Natural killer cell (primary cell): ENCODE data around the gene UNG. TPM values are rescaled to one million over a fixed set of nuclear protein-coding genes. Genes with fewer than 3 reads are reported as not detected.

Experiments used
- ATAC-seq, 3 donors: fragments of 150-1000 bp in 2 of 3; fragments of 200-7000 bp in 1 of 3; cut with Tn5 transposase; 1 replicate in 1 of 3; 2 replicates in 2 of 3; pipeline ENCODE4 v1.10.0; 2021; ENCODE audit warnings: mild to moderate bottlenecking in 2 of 3, moderate library complexity in 2 of 3
- DNase-seq, 2 donors: peaks; one replicate each; pipeline versions ENCODE4 v3.0.0 to v3.0.0-alpha.2; 2013 to 2021; ENCODE audit warnings: mixed read lengths in 1 of 2
- H3K27ac ChIP-seq: one replicate; pipeline ENCODE4 v1.5.1; 2013; ENCODE audit warnings: mild to moderate bottlenecking, low read length
- H3K27me3 ChIP-seq: one replicate; pipeline ENCODE4 v1.6.1; 2013; ENCODE audit warnings: low read length; ENCODE audit not compliant: control insufficient read depth, insufficient read depth
- H3K36me3 ChIP-seq: one replicate; pipeline ENCODE4 v1.6.1; 2013; ENCODE audit warnings: low read length; ENCODE audit not compliant: control insufficient read depth, insufficient read depth
- H3K4me1 ChIP-seq: one replicate; pipeline ENCODE4 v1.6.1; 2013; ENCODE audit warnings: low read length; ENCODE audit not compliant: control insufficient read depth, insufficient read depth
- H3K4me3 ChIP-seq: one replicate; pipeline ENCODE4 v1.5.1; 2013; ENCODE audit warnings: low read length
- H3K9me3 ChIP-seq: one replicate; pipeline ENCODE4 v1.6.1; 2013; ENCODE audit warnings: low read length; ENCODE audit not compliant: control insufficient read depth, insufficient read depth
- H3K27ac Mint-ChIP-seq, 2 donors: one replicate each; pipeline ENCODE4 v1.8.0; 2022; ENCODE audit warnings: mild to moderate bottlenecking in 2 of 2, mixed read lengths in 2 of 2, moderate library complexity in 1 of 2
- H3K27me3 Mint-ChIP-seq, 2 donors: one replicate each; pipeline ENCODE4 v1.8.0; 2022; ENCODE audit warnings: low read depth in 2 of 2, mixed read lengths in 2 of 2
- H3K36me3 Mint-ChIP-seq: one replicate; pipeline ENCODE4 v1.8.0; 2022; ENCODE audit warnings: mixed read lengths
- H3K4me1 Mint-ChIP-seq, 2 donors: one replicate each; pipeline ENCODE4 v1.8.0; 2022; ENCODE audit warnings: mixed read lengths in 2 of 2
- H3K4me3 Mint-ChIP-seq: one replicate; pipeline ENCODE4 v1.8.0; 2022; ENCODE audit warnings: mild to moderate bottlenecking, moderate library complexity, mixed read lengths
- H3K9me3 Mint-ChIP-seq, 2 donors: one replicate each; pipeline ENCODE4 v1.8.0; 2022; ENCODE audit warnings: mixed read lengths in 2 of 2
- WGBS: methylation state at CpG from one replicate; pipeline ENCODE4 v1.1.7; 2013; ENCODE audit warnings: missing lambda C conversion rate; ENCODE audit not compliant: insufficient coverage; 5-methylcytosine and 5-hydroxymethylcytosine counted together
- intact Hi-C: fragments of 100-400 bp; cut with micrococcal nuclease; formaldehyde crosslinking; loops from one replicate; pipeline ENCODE4 v1.14.2; 2022
- total RNA-seq, 4 donors: library from RNA; stranded (reverse); fragments of 120-200 nt in 1 of 4; gene quantifications; one replicate each; pipeline versions ENCODE4 v1.2.3 to v1.2.4, GENCODE V29; 2013 to 2022
- TF ChIP-seq, protein P1 (sequence below): fragments of 200-600 bp; IDR thresholded peaks from one replicate; pipeline ENCODE4 v1.8.0; 2022; ENCODE audit warnings: antibody characterized with exemption

Gene UNG
- total RNA-seq, 3 donors from 2014 or later (not counting 1 experiment from before 2014, with no cell fraction given) = 8.7 to 10.7 (median 9.6) TPM

DNA sequence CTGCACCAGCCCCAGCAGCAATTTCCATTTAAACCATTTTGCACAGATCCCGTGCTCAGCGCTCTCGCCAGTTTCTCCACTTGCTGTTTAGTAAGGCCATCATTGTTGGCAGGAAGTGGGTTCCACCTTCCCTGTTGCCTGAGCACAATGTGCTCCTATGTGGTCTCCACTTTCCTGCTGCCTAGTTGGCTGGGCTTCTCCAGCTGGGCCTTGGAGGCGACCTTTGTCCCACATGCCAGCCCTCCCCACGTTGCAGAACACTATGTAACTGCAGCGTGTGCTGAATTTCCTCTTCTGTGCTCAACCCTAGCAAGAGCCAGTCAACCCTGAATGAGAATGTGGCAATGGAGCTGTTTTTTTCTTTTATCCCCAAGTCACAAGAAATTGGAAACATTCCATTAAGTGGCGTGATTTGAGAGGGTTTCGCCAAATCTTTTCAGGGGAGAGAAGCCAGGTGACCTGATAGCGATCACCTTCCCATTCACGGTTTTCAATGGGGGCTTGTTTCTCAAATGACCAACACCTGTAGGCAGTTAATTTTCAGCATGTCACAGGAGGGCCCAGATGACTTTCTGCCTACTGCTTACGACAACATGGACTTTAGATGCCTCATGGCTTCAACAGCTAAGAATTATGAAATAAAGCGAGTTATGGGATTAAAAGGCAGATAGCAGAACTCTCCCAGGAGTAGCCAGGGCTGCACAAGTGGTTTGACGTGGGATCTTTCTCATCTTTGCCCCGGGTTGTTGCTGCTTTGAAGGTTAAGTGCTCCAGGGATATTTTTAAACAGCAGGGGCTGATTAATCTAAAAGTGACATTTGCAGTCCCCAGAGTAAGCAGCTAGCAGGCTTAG lies 18.6 kb downstream of the UNG start, which contains the start of gene ACACB:
ACACB (plus strand) TSS at position 830 of the 853 bp plus-strand sequence. CDS start 22,819 bp downstream, outside the sequence.
- DNase-seq (no peak), ATAC-seq (no peak)
- H3K27ac ChIP-seq = no peak within 1 kb of the TSS
- H3K4me3 ChIP-seq = no peak within 1 kb of the TSS
- no peaks in the 10 kb centered on the region for H3K27me3 ChIP-seq
- H3K4me3 Mint-ChIP-seq = no peak within 1 kb of the TSS
- TF ChIP-seq, protein P1, sequence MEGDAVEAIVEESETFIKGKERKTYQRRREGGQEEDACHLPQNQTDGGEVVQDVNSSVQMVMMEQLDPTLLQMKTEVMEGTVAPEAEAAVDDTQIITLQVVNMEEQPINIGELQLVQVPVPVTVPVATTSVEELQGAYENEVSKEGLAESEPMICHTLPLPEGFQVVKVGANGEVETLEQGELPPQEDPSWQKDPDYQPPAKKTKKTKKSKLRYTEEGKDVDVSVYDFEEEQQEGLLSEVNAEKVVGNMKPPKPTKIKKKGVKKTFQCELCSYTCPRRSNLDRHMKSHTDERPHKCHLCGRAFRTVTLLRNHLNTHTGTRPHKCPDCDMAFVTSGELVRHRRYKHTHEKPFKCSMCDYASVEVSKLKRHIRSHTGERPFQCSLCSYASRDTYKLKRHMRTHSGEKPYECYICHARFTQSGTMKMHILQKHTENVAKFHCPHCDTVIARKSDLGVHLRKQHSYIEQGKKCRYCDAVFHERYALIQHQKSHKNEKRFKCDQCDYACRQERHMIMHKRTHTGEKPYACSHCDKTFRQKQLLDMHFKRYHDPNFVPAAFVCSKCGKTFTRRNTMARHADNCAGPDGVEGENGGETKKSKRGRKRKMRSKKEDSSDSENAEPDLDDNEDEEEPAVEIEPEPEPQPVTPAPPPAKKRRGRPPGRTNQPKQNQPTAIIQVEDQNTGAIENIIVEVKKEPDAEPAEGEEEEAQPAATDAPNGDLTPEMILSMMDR = no peak
- no peaks in the 10 kb centered on the region for H3K4me1 ChIP-seq
- H3K4me1 Mint-ChIP-seq = peaks cover 0 to 9% of the 10 kb centered on the region in 2 donors
- no peaks in the 10 kb centered on the region for H3K9me3 Mint-ChIP-seq
- no peaks in the 10 kb centered on the region for H3K9me3 ChIP-seq
- H3K27ac Mint-ChIP-seq = no peak within 1 kb of the TSS
- 55% methylated on average over 14 of the region's 14 CpGs for WGBS
- intact Hi-C loops = no loop called here
- H3K27me3 Mint-ChIP-seq = no peaks in the 10 kb centered on the region
- H3K36me3 ChIP-seq = no peaks in the 10 kb centered on the region
- H3K36me3 Mint-ChIP-seq = no peaks in the 10 kb centered on the region

DNA sequence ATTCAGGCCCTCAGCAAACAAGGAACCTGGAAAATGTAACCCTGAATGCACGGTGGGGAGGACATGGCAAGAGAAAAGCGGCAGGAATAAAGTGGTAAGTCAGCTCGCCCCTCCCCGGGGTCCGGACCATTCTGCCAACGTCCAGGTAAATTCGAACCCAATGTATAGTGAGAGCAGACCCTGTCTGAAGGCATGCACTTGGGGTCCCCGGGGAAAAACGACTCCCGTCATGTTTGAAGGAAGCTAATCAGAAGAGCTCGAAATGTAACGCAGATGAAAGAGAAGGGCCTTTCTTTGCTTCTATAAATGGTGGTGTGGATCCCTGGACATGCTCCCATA lies 19.2 kb downstream of the UNG start:
- no peak overlapping the region for H3K4me3 ChIP-seq
- no peak overlapping the region for H3K27ac ChIP-seq
- no peaks in the 10 kb centered on the region for H3K9me3 ChIP-seq
- Mint-ChIP-seq H3K27me3 (no peaks in the 10 kb centered on the region), H3K36me3 (no peaks in the 10 kb centered on the region), H3K4me1 (peaks cover 0 to 7% of the 10 kb centered on the region in 2 donors), H3K9me3 (no peaks in the 10 kb centered on the region), H3K27ac (no peak overlapping the region), H3K4me3 (no peak overlapping the region)
- ATAC-seq = no peak
- H3K36me3 ChIP-seq = no peaks in the 10 kb centered on the region
- TF ChIP-seq, protein P1 = no peak
- no peaks in the 10 kb centered on the region for H3K4me1 ChIP-seq
- intact Hi-C loops = no loop called here
- DNase-seq = no peak
- H3K27me3 ChIP-seq = no peaks in the 10 kb centered on the region
- 88% methylated on average over 12 of the region's 12 CpGs for WGBS

DNA sequence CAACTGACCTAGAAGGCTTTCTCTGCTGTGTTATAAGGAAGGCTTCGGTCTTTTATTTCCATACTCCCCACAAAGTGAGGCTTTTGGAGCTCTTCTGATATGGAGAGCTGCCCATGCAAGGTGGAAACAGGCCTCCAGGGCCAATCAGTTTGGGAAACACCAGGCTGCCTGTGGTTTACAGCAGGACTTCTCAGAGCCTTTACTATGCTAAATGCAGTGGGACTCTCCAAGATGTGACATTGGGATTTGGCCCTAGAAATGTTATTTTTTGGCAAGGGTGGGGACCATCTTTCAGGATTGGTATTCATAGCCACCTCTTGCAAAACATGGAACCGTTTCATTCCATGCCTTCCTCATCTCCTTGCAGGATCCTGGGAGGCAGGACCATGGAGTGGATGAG lies 22.7 kb downstream of the UNG start:
- Mint-ChIP-seq H3K9me3 (no peaks in the 10 kb centered on the region), H3K36me3 (no peaks in the 10 kb centered on the region), H3K27ac (no peak overlapping the region), H3K4me1 (peaks cover 0 to 4% of the 10 kb centered on the region in 2 donors), H3K4me3 (no peak overlapping the region), H3K27me3 (no peaks in the 10 kb centered on the region)
- ATAC-seq (no peak), DNase-seq (no peak)
- Histone ChIP-seq H3K9me3 (no peaks in the 10 kb centered on the region), H3K27ac (no peak overlapping the region), H3K27me3 (no peaks in the 10 kb centered on the region), H3K4me3 (no peak overlapping the region), H3K4me1 (no peaks in the 10 kb centered on the region), H3K36me3 (no peaks in the 10 kb centered on the region)
- TF ChIP-seq, protein P1 = no peak
- intact Hi-C loops = no loop called here
- 64% methylated on average over 1 of the region's 2 CpGs for WGBS

DNA sequence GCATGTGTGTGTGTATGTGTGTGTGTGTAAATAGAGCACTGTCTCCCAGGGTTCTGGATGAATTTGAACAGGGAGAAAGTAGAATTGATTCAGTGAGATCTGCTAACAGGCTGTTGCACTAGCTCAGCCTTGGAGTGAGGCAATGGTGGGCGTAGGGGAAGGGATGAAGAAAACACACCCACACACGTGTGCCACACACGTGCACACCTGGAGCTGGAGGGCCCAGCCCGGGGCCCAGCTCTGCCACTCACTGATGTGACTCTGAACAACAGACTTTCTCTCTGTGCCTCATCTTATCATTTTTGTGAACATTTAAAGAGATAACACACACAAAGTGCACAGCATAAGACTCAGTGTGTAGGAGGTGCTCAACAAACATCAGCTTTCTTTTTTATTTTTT lies 23.2 kb downstream of the UNG start:
- Histone ChIP-seq H3K27me3 (no peaks in the 10 kb centered on the region), H3K36me3 (no peaks in the 10 kb centered on the region), H3K9me3 (no peaks in the 10 kb centered on the region), H3K27ac (no peak overlapping the region), H3K4me3 (no peak overlapping the region), H3K4me1 (no peaks in the 10 kb centered on the region)
- no peak overlapping the region for H3K4me3 Mint-ChIP-seq
- no peaks in the 10 kb centered on the region for H3K27me3 Mint-ChIP-seq
- H3K36me3 Mint-ChIP-seq = no peaks in the 10 kb centered on the region
- no peak for DNase-seq
- 89% methylated on average over 4 of the region's 4 CpGs for WGBS
- peaks cover under 1 to 9% of the 10 kb centered on the region in 2 donors for H3K4me1 Mint-ChIP-seq
- H3K9me3 Mint-ChIP-seq = no peaks in the 10 kb centered on the region
- TF ChIP-seq, protein P1 = no peak
- intact Hi-C loops = no loop called here
- no peak for ATAC-seq
- H3K27ac Mint-ChIP-seq = no peak overlapping the region
